ENCODE data around the gene FER.

GRCh38 chr5:108715408-108715807 is 32.3 kb upstream of the FER start:
- TF ChIP-seq CTCF (conservative IDR thresholded peaks at IDR 0.05; ENCODE audit: low read length): no peak
- TF ChIP-seq EZH2phosphoT487 (IDR thresholded peaks at IDR 0.05; ENCODE audit: borderline replicate concordance, low read depth, low read length): no peak

Measured in OCI-LY7 (cell line).